Measurements from ENCODE around the gene AK4.

The AK4 gene

DNA sequence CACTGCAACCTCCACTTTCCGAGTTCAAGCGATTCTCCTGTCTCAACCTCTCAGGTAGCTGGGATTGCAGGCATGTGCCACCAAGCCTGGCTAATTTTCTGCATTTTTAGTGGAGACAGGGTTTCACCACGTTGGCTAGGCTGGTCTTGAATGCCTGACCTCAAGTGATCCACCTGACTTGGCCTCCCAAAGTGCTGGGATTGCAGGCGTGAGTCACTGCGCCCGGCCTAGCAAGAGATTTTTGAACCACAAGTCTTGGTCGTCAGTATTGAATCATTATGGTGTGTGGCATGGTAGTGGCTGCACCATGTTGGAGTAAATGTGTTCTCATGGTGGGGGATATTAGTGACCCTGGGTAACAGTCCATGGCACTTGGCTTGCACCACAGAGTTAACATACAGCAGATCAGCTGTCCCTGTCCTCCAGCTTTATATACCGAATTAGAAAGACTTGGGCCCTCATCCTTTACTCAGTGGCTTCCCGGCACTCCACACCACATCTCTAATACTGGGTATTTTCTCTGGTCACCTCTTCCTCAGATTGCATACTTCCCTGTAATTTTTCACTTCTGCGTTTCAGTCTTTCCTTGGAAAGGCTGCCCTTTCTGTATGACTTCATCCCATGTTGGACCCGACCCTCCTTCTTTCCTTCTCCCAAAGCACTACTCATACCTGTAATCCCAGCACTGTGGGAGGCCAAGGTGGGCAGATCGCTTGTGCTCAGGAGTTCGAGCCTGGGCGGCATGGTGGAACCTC lies 25.1 kb downstream of the AK4 start:
- TF ChIP-seq, protein P1, sequence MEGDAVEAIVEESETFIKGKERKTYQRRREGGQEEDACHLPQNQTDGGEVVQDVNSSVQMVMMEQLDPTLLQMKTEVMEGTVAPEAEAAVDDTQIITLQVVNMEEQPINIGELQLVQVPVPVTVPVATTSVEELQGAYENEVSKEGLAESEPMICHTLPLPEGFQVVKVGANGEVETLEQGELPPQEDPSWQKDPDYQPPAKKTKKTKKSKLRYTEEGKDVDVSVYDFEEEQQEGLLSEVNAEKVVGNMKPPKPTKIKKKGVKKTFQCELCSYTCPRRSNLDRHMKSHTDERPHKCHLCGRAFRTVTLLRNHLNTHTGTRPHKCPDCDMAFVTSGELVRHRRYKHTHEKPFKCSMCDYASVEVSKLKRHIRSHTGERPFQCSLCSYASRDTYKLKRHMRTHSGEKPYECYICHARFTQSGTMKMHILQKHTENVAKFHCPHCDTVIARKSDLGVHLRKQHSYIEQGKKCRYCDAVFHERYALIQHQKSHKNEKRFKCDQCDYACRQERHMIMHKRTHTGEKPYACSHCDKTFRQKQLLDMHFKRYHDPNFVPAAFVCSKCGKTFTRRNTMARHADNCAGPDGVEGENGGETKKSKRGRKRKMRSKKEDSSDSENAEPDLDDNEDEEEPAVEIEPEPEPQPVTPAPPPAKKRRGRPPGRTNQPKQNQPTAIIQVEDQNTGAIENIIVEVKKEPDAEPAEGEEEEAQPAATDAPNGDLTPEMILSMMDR (IDR thresholded peaks at IDR 0.05; ENCODE audit: low read depth, low read length) = no peak
- no peak for DNase-seq (ENCODE audit: extremely low read depth, low read depth)

GRCh38 chr1:65174585-65174984 lies 26.6 kb downstream of the AK4 start:
- TF ChIP-seq, protein P1 (IDR thresholded peaks at IDR 0.05; ENCODE audit: low read depth, low read length) = no peak
- DNase-seq (ENCODE audit: extremely low read depth, low read depth) = peak; percentile 74

DNA sequence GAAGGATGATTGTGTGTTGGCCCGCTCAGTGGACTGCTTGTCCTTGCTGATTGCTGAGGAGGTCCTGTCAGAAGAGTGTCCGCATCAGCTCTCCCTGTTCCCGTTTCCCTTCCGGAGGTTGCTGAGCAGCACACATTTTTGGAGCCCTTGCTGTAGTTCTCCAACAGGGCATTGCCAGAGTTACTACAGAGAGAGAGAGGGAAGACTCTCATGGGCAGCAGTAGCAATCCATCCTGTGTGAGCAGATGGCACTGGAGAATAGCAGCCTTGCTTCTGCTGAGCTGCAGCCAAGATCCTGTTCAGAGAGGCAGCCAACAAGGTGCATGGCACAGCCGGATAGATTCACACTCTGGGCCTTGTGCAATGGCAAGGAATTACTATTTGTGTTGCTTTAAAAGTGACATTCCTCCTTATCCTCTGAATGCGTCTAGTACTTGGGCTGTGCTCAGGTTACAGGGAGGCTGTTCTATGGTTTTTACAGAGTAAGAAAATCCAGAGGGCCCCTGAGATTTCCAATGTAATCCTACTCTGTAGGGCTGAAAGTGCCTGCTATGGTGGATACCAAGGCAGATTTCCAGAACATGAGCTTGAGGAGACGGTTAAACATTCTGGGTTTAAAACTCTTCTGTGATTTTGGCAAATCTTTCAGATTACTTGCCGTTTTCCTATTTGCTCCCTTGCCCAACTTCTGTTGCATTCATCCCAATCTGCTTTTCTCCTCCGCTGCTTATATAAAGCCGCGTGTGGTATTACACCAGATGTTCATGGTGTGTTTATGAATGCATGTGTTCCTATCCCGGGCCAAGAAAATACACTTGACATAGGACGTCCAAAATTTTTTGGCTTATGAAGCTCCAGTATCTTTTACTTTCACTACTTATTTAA lies 27.4 kb downstream of the AK4 start:
- TF ChIP-seq, protein P1 (IDR thresholded peaks at IDR 0.05; ENCODE audit: low read depth, low read length) = no peak
- no peak for DNase-seq (ENCODE audit: extremely low read depth, low read depth)

DNA sequence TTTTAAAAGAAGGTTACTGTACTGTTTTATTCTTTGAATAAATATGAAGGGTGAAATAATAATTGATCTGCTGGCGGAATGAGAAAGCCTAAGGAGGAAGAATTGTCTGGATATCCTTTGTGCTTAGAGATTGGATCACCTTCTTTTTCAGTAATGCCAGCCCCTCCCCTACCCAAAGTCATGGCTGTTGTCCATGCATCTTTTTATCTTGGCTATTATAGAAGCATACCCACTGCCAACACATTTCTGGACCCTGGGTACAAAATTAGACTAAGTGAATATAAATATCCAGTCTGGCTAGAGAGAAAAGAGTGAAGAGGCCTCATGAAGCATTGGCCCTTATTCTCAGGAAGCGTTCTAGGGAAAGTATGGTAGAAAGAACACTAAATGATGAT lies 28.1 kb downstream of the AK4 start:
- no peak for DNase-seq (ENCODE audit: extremely low read depth, low read depth)
- TF ChIP-seq, protein P1 (IDR thresholded peaks at IDR 0.05; ENCODE audit: low read depth, low read length) = no peak

GRCh38 chr1:65176591-65176990 lies 28.6 kb downstream of the AK4 start:
- DNase-seq (ENCODE audit: extremely low read depth, low read depth) = no peak
- TF ChIP-seq, protein P1 (IDR thresholded peaks at IDR 0.05; ENCODE audit: low read depth, low read length) = no peak

GRCh38 chr1:65177457-65177856 lies 29.5 kb downstream of the AK4 start:
- no peak for DNase-seq (ENCODE audit: extremely low read depth, low read depth)
- TF ChIP-seq, protein P1 (IDR thresholded peaks at IDR 0.05; ENCODE audit: low read depth, low read length) = no peak

DNA sequence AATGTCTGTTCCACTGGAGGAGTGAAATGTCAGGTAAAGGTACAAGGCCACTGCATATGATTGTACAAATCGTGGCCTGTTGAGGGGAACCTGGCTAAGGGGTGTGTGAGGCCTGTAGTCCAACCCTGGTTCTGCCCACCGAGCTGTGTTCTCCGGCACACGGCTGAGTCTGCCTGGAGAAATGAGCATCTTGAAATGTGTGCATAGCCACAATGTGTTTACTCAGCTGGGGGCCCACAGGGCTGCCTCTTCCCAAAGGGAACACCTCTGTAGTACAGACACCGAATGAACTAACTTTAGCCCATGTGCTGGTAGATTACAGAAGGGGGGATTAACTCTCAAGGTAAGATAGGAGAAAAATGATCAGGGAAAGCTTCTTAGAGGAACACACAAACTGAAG lies 30.2 kb downstream of the AK4 start:
- TF ChIP-seq, protein P1 (IDR thresholded peaks at IDR 0.05; ENCODE audit: low read depth, low read length) = no peak
- DNase-seq (ENCODE audit: extremely low read depth, low read depth) = no peak

All from AG09319 (cell line).